IPS DF 6.9 (cell line): ENCODE measurements around the gene ESF1.

ENCODE experiments used
- DNase-seq: peaks from one replicate; pipeline ENCODE4 v3.0.0-alpha.2; 2013; ENCODE audit warnings: low read depth, low spot score
- H3K27ac ChIP-seq: one replicate; pipeline ENCODE4 v1.5.1; 2013; ENCODE audit warnings: low read length, control low read depth
- H3K27me3 ChIP-seq: 2 replicates; pipeline ENCODE4 v1.6.1; 2013; ENCODE audit warnings: mild to moderate bottlenecking, low read length; ENCODE audit not compliant: control insufficient read depth, insufficient read depth
- H3K36me3 ChIP-seq: 2 replicates; pipeline ENCODE4 v1.6.1; 2013; ENCODE audit warnings: low read length; ENCODE audit not compliant: control insufficient read depth, insufficient read depth
- H3K4me1 ChIP-seq: 2 replicates; pipeline ENCODE4 v1.6.1; 2013; ENCODE audit warnings: low read length; ENCODE audit not compliant: control insufficient read depth, insufficient read depth
- H3K4me3 ChIP-seq: 2 replicates; pipeline ENCODE4 v1.5.1; 2013; ENCODE audit warnings: mild to moderate bottlenecking, low read length
- H3K9me3 ChIP-seq: 2 replicates; pipeline ENCODE4 v1.6.1; 2013; ENCODE audit warnings: low read length, inconsistent platforms; ENCODE audit not compliant: control insufficient read depth, insufficient read depth
- WGBS: extraction: QIAGEN DNeasy Blood & Tissue Kit; methylation state at CpG from one replicate; pipeline ENCODE4 v1.1.7; 2013; ENCODE audit warnings: mixed read lengths, missing lambda C conversion rate; ENCODE audit not compliant: insufficient read length, insufficient coverage; 5-methylcytosine and 5-hydroxymethylcytosine counted together

Gene ESF1, protein sequence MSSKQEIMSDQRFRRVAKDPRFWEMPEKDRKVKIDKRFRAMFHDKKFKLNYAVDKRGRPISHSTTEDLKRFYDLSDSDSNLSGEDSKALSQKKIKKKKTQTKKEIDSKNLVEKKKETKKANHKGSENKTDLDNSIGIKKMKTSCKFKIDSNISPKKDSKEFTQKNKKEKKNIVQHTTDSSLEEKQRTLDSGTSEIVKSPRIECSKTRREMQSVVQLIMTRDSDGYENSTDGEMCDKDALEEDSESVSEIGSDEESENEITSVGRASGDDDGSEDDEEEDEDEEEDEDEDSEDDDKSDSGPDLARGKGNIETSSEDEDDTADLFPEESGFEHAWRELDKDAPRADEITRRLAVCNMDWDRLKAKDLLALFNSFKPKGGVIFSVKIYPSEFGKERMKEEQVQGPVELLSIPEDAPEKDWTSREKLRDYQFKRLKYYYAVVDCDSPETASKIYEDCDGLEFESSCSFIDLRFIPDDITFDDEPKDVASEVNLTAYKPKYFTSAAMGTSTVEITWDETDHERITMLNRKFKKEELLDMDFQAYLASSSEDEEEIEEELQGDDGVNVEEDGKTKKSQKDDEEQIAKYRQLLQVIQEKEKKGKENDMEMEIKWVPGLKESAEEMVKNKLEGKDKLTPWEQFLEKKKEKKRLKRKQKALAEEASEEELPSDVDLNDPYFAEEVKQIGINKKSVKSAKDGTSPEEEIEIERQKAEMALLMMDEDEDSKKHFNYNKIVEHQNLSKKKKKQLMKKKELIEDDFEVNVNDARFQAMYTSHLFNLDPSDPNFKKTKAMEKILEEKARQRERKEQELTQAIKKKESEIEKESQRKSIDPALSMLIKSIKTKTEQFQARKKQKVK

GRCh38 chr20:13784893-13785715 lies at the start of gene ESF1, which contains the start of gene NDUFAF5:
Gene ESF1 (minus strand): TSS chr20:13784919. CDS start chr20:13783140, 1,779 bp downstream.
Gene NDUFAF5 (plus strand): TSS chr20:13785028. CDS start chr20:13785069, 41 bp downstream.
- no peaks in the 10 kb centered on the region for H3K27me3 ChIP-seq
- DNase-seq, result peak; percentile 89
- WGBS, result no CpG with 5 or more reads among the region's 54 CpGs
- H3K27ac ChIP-seq, result no peak within 1 kb of the TSS
- H3K4me1 ChIP-seq, result 0 out of 2 replicates have a peak, but pooled peaks cover 4% of the 10 kb centered on the region
- no peaks in the 10 kb centered on the region; the same call in 1 of the 2 replicates for H3K36me3 ChIP-seq
- H3K4me3 ChIP-seq, result peak within 1 kb of the TSS; percentile 88; the same call in 1 of the 2 replicates
- no peaks in the 10 kb centered on the region for H3K9me3 ChIP-seq

GRCh38 chr20:13831476-13831875 lies 46.8 kb upstream of the ESF1 start:
- Histone ChIP-seq H3K27ac (no peak overlapping the region), H3K4me1 (no peaks in the 10 kb centered on the region), H3K9me3 (no peaks in the 10 kb centered on the region), H3K36me3 (no peaks in the 10 kb centered on the region), H3K27me3 (no peaks in the 10 kb centered on the region), H3K4me3 (no peak overlapping the region)
- DNase-seq, result no peak
- no CpG with 5 or more reads among the region's 3 CpGs for WGBS

DNA sequence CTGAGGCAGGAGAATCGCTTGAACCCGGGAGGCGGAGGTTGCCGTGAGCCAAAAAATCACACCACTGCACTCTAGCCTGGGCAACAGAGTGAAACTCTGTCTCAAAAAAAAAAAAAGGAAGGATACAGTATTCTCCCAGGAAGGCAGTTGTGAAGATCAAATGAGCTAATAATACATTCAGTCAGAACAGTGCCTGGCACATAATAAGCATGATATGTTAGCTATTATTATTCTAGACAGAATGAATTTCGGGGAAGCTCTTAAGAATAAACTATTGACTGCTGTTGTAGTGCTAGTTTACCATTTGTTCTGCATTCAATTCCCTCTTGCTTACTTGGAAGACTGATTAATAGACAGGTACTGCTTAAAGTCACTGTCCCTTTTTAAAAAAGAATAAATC lies 40.7 kb upstream of the ESF1 start:
- Histone ChIP-seq H3K9me3 (no peaks in the 10 kb centered on the region), H3K4me3 (no peak overlapping the region), H3K27ac (no peak overlapping the region), H3K36me3 (no peaks in the 10 kb centered on the region), H3K4me1 (no peaks in the 10 kb centered on the region), H3K27me3 (no peaks in the 10 kb centered on the region)
- WGBS, result no CpG with 5 or more reads among the region's 5 CpGs
- DNase-seq, result no peak

DNA sequence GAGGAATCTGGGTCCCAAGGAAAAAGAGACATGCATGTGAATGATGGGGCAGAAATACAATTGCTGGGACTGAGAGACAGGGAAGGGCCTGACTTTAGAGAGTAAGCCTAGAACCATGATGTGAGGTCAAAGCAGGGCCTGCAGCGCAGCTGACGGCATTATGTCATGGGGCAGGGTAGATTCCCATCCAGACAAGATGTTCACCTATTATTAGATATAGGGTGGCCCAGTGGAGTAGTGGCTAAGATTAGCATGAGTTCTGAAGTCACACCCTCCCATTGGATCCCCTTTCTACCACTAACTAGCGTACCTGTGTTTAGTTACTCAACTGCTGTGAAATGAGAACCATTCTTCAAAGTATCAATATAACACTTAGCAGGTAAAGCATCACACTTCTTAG lies 39.7 kb upstream of the ESF1 start:
- Histone ChIP-seq H3K9me3 (no peaks in the 10 kb centered on the region), H3K36me3 (no peaks in the 10 kb centered on the region), H3K4me3 (no peak overlapping the region), H3K27me3 (no peaks in the 10 kb centered on the region), H3K4me1 (no peaks in the 10 kb centered on the region), H3K27ac (no peak overlapping the region)
- DNase-seq, result no peak
- no CpG with 5 or more reads among the region's 3 CpGs for WGBS

- no peak overlapping the region for H3K4me3 ChIP-seq
- WGBS, result no CpG with 5 or more reads among the region's 2 CpGs
- no peaks in the 10 kb centered on the region for H3K36me3 ChIP-seq
- no peaks in the 10 kb centered on the region for H3K9me3 ChIP-seq
- H3K27me3 ChIP-seq, result no peaks in the 10 kb centered on the region
- H3K27ac ChIP-seq, result no peak overlapping the region
- no peaks in the 10 kb centered on the region for H3K4me1 ChIP-seq
- DNase-seq, result no peak
These were observed 37.7 kb upstream of the ESF1 start for GRCh38 chr20:13822459-13822858.

DNA sequence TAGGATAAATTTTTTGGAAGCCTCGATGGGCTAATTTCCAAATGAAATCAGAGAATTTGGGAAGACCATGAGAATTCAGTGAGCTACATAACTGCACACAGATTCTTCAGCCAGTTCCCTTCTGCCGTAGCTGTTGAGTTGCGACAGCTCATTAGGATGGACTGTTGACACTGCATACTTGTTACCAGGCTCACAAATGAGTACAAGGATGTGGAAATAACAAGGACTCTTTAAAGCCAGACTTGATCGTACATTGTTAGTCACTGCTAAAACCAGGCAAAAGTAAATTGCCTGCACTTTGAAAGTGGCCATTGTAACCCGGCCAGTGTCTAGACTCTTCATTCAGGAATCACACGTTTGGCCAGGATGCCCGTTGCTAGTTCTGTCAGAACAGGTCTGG lies 37.2 kb upstream of the ESF1 start:
- DNase-seq, result no peak
- no peak overlapping the region for H3K4me3 ChIP-seq
- H3K4me1 ChIP-seq, result no peaks in the 10 kb centered on the region
- H3K27ac ChIP-seq, result no peak overlapping the region
- no peaks in the 10 kb centered on the region for H3K9me3 ChIP-seq
- no peaks in the 10 kb centered on the region for H3K27me3 ChIP-seq
- no CpG with 5 or more reads among the region's 7 CpGs for WGBS
- H3K36me3 ChIP-seq, result no peaks in the 10 kb centered on the region

DNA sequence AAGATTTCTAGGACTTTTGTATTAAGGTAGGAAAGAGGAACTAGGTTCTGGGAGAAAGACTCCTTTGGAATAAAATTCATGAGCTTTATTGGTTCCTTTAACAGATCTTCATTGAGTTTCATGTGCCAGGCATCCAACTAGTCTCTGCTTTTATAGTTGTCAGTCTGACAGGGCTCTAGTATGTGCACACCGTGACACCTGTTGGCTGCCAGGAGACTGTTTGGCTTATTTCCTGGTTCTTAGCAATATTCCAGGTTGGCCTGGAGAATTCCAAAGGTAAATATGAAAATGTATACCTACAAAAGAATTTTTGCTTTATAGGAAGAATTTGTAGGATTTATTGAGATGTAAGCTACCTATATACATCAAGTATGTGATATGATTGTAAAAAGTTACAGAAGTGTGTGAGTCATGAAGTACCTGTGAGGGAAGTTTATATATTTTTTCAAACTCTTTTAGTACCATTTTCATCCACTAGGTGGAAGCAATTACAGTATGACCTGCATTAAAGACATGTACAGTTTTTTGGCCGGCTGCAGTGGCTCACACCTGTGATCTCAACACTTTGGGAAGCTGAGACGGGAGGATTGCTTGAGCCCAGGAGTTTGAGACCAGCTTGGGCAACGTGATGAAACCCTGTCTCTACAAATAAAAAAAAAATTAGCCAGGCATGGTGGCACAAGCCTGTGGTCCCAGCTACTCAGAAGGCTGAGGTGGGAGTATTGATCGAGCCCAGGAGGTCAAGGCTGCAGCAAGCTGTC lies 35.3 kb upstream of the ESF1 start:
- no CpG with 5 or more reads among the region's 5 CpGs for WGBS

GRCh38 chr20:13817342-13817741 lies 32.6 kb upstream of the ESF1 start:
- Histone ChIP-seq H3K27me3 (no peaks in the 10 kb centered on the region), H3K27ac (no peak overlapping the region), H3K4me3 (no peak overlapping the region), H3K9me3 (no peaks in the 10 kb centered on the region), H3K4me1 (no peaks in the 10 kb centered on the region), H3K36me3 (peaks cover 3% of the 10 kb centered on the region; the same call in 1 of the 2 replicates)
- no peak for DNase-seq

More for the DNA sequence above, 35.3 kb upstream of the ESF1 start:
- no peaks in the 10 kb centered on the region for H3K4me1 ChIP-seq
- no peak overlapping the region for H3K4me3 ChIP-seq
- no peaks in the 10 kb centered on the region for H3K27me3 ChIP-seq
- peaks cover 3% of the 10 kb centered on the region; the same call in 1 of the 2 replicates for H3K36me3 ChIP-seq
- no peaks in the 10 kb centered on the region for H3K9me3 ChIP-seq
- DNase-seq, result no peak
- no peak overlapping the region for H3K27ac ChIP-seq

GRCh38 chr20:13816757-13817156 lies 32.0 kb upstream of the ESF1 start:
- no peak overlapping the region for H3K27ac ChIP-seq
- no peak overlapping the region for H3K4me3 ChIP-seq
- H3K9me3 ChIP-seq, result no peaks in the 10 kb centered on the region
- no CpG with 5 or more reads among the region's 3 CpGs for WGBS
- H3K4me1 ChIP-seq, result no peaks in the 10 kb centered on the region
- no peak for DNase-seq
- H3K27me3 ChIP-seq, result no peaks in the 10 kb centered on the region
- peaks cover 6% of the 10 kb centered on the region; the same call in 1 of the 2 replicates for H3K36me3 ChIP-seq
